Mesothelial cell of epicardium (in vitro differentiated cells): ENCODE measurements around the gene EEF1AKMT3. TPM values are rescaled to one million over a fixed set of nuclear protein-coding genes. Genes with fewer than 3 reads are reported as not detected.

Experiments
- DNase-seq, 2 experiments: peaks; one replicate each; pipeline ENCODE4 v3.0.0; 2021; ENCODE audit warnings: low spot score in 2 of 2; ENCODE audit not compliant: unreplicated experiment in 2 of 2
- H3K27ac Mint-ChIP-seq: 2 replicates; pipeline ENCODE4 v1.8.0; 2021; ENCODE audit warnings: mixed read lengths
- H3K27me3 Mint-ChIP-seq: 2 replicates; pipeline ENCODE4 v1.8.0; 2021; ENCODE audit warnings: low read depth, mixed read lengths
- H3K36me3 Mint-ChIP-seq: 2 replicates; pipeline ENCODE4 v1.8.0; 2021; ENCODE audit warnings: mixed read lengths
- H3K4me1 Mint-ChIP-seq: 2 replicates; pipeline ENCODE4 v1.8.0; 2021; ENCODE audit warnings: mixed read lengths
- H3K4me3 Mint-ChIP-seq: 2 replicates; pipeline ENCODE4 v1.8.0; 2021; ENCODE audit warnings: mild to moderate bottlenecking, moderate library complexity, mixed read lengths
- H3K9me3 Mint-ChIP-seq: 2 replicates; pipeline ENCODE4 v1.8.0; 2021; ENCODE audit warnings: mixed read lengths
- total RNA-seq: library from RNA; stranded (reverse); gene quantifications from 3 replicates; pipeline ENCODE4 v1.2.1, GENCODE V29; 2021
- TF ChIP-seq, protein P1 (sequence below): fragments of 200-600 bp; sonication (generic); IDR thresholded peaks from one replicate; pipeline ENCODE4 v1.5.0; 2021; ENCODE audit warnings: antibody characterized with exemption; ENCODE audit not compliant: unreplicated experiment

EEF1AKMT3 gene
- total RNA-seq, 1 donor from 2014 or later = 8.7 TPM

GRCh38 chr12:57765003-57765697, 7.3 kb upstream of the EEF1AKMT3 start:
- peak in 1 of 2 experiments; percentile 45 for DNase-seq
- Mint-ChIP-seq H3K36me3 (peaks cover 10% of the 10 kb centered on the region), H3K27me3 (peaks cover 83% of the 10 kb centered on the region), H3K4me3 (peak overlapping the region; percentile 52), H3K4me1 (peaks cover 22% of the 10 kb centered on the region), H3K9me3 (no peaks in the 10 kb centered on the region), H3K27ac (no peak overlapping the region)
- TF ChIP-seq, protein P1, sequence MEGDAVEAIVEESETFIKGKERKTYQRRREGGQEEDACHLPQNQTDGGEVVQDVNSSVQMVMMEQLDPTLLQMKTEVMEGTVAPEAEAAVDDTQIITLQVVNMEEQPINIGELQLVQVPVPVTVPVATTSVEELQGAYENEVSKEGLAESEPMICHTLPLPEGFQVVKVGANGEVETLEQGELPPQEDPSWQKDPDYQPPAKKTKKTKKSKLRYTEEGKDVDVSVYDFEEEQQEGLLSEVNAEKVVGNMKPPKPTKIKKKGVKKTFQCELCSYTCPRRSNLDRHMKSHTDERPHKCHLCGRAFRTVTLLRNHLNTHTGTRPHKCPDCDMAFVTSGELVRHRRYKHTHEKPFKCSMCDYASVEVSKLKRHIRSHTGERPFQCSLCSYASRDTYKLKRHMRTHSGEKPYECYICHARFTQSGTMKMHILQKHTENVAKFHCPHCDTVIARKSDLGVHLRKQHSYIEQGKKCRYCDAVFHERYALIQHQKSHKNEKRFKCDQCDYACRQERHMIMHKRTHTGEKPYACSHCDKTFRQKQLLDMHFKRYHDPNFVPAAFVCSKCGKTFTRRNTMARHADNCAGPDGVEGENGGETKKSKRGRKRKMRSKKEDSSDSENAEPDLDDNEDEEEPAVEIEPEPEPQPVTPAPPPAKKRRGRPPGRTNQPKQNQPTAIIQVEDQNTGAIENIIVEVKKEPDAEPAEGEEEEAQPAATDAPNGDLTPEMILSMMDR = no peak

- no peaks in the 10 kb centered on the region for H3K9me3 Mint-ChIP-seq
These were observed 6.5 kb upstream of the EEF1AKMT3 start for GRCh38 chr12:57765698-57766463.

GRCh38 chr12:57766464-57767304, 5.7 kb upstream of the EEF1AKMT3 start, which contains the start of gene CYP27B1:
Gene CYP27B1, minus strand, starts transcription at chr12:57767078. Its CDS starts 37 bp downstream, at chr12:57767041.
- H3K27me3 Mint-ChIP-seq = peaks cover 67% of the 10 kb centered on the region
- TF ChIP-seq, protein P1 = no peak
- peaks cover 27% of the 10 kb centered on the region for H3K4me1 Mint-ChIP-seq
- peaks cover 8% of the 10 kb centered on the region for H3K36me3 Mint-ChIP-seq
- peak within 1 kb of the TSS; percentile 53 for H3K4me3 Mint-ChIP-seq
- no peaks in the 10 kb centered on the region for H3K9me3 Mint-ChIP-seq
- DNase-seq = no peak
- H3K27ac Mint-ChIP-seq = no peak within 1 kb of the TSS

More at GRCh38 chr12:57765698-57766463, 6.5 kb upstream of the EEF1AKMT3 start:
- Mint-ChIP-seq H3K27ac (no peak overlapping the region), H3K27me3 (peaks cover 75% of the 10 kb centered on the region), H3K36me3 (peaks cover 10% of the 10 kb centered on the region), H3K4me1 (peaks cover 22% of the 10 kb centered on the region), H3K4me3 (peak overlapping the region; percentile 53)
- DNase-seq = no peak
- TF ChIP-seq, protein P1 = no peak

GRCh38 chr12:57767305-57767698, 5.1 kb upstream of the EEF1AKMT3 start:
- H3K4me3 Mint-ChIP-seq = no peak overlapping the region

DNA sequence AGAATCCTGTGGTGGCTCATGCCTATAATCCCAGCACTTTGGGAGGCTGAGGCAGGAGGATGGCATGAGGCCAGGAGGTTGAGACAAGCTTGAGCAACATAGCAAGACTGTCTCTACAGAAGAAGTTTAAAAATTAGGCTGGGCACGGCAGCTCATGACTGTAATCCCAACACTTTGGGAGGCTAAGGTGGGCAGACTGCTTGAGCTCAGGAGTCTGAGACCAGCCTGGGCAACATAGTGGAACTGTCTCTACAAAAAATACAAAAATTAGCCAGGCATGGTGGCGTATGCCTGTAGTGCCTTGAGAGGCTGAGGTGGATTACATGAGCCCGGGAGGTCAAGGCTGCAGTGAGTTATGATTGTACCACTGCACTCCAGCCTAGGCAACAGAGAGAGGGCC, 4.5 kb upstream of the EEF1AKMT3 start:
- Mint-ChIP-seq H3K27me3 (peaks cover 56% of the 10 kb centered on the region), H3K27ac (no peak overlapping the region), H3K36me3 (peaks cover 8% of the 10 kb centered on the region), H3K4me1 (peaks cover 31% of the 10 kb centered on the region), H3K4me3 (no peak overlapping the region), H3K9me3 (no peaks in the 10 kb centered on the region)
- DNase-seq = no peak
- TF ChIP-seq, protein P1 = no peak

More at GRCh38 chr12:57767305-57767698, 5.1 kb upstream of the EEF1AKMT3 start:
- H3K36me3 Mint-ChIP-seq = peaks cover 8% of the 10 kb centered on the region
- no peak overlapping the region for H3K27ac Mint-ChIP-seq
- peaks cover 62% of the 10 kb centered on the region for H3K27me3 Mint-ChIP-seq
- TF ChIP-seq, protein P1 = no peak
- no peaks in the 10 kb centered on the region for H3K9me3 Mint-ChIP-seq
- peaks cover 30% of the 10 kb centered on the region for H3K4me1 Mint-ChIP-seq
- DNase-seq = no peak
